K562 (cell line): ENCODE data around the gene KHSRP. TPM values are rescaled to one million over a fixed set of nuclear protein-coding genes. Genes with fewer than 3 reads are reported as not detected.

Experiments
- CBFA2T3 ChIP-seq: fragments of 450-650 bp; IDR thresholded peaks from 2 replicates; pipeline ENCODE4 v1.6.1; 2017
- DACH1 ChIP-seq: fragments of 450-650 bp; IDR thresholded peaks from 2 replicates; pipeline ENCODE4 v1.6.1; 2018; ENCODE audit not compliant: partially characterized antibody
- HDAC1 ChIP-seq, 2 experiments: fragments of 450-650 bp; IDR thresholded peaks; 2 replicates each; pipeline ENCODE4 v1.6.1; 2016 to 2017; ENCODE audit warnings: inconsistent platforms in 1 of 2, mild to moderate bottlenecking in 1 of 2, moderate library complexity in 1 of 2
- ZFX ChIP-seq: sonication (generic); formaldehyde crosslinking; IDR thresholded peaks from 2 replicates; pipeline ENCODE4 v1.8.0; 2022; ENCODE audit warnings: mild to moderate bottlenecking, missing genetic modification reagents, moderate library complexity
- ZNF212 ChIP-seq: fragments of 450-650 bp; formaldehyde crosslinking; IDR thresholded peaks from 2 replicates; pipeline ENCODE4 v1.4.0; 2020; ENCODE audit warnings: mild to moderate bottlenecking
- polyA plus RNA-seq, 8 experiments: library from polyadenylated mRNA; depleted of rRNA in 4 of 8; stranded (reverse) in 5 of 8; unstranded in 3 of 8; fragments of >200 nt; fragmentation: Nextera tagmentation in 2 of 8; fragmentation: Illumina TruSeq in 1 of 8; extraction: Ambion mirVana in 2 of 8; extraction: Trizol in 1 of 8; gene quantifications; 2 replicates each; pipeline versions ENCODE4 v1.2.1 to v1.2.3, GENCODE V29; 2011 to 2014; ENCODE audit warnings: inconsistent platforms in 1 of 8, missing spikeins in 1 of 8
- total RNA-seq, 7 experiments: library from RNA; depleted of rRNA in 6 of 7; stranded (reverse); fragments of >200 nt in 6 of 7; fragmentation: Illumina TruSeq in 2 of 7; extraction: Trizol in 2 of 7; gene quantifications; 2 replicates each; pipeline versions ENCODE4 v1.2.1 to v1.2.3, GENCODE V29; 2011 to 2021; ENCODE audit warnings: low replicate concordance in 1 of 7
- TF ChIP-seq, protein P1 (sequence below): sonication (generic); formaldehyde crosslinking; IDR thresholded peaks from 2 replicates; pipeline ENCODE4 v1.8.0; 2022; ENCODE audit warnings: mild to moderate bottlenecking, missing genetic modification reagents
- TF ChIP-seq, protein P2 (sequence below): sonication (generic); formaldehyde crosslinking; IDR thresholded peaks from 2 replicates; pipeline ENCODE4 v1.5.0; 2020; ENCODE audit warnings: missing genetic modification reagents
- TF ChIP-seq, protein P3 (sequence below): sonication (generic); formaldehyde crosslinking; IDR thresholded peaks from 2 replicates; pipeline ENCODE4 v1.8.0; 2022; ENCODE audit warnings: missing genetic modification reagents, mild to moderate bottlenecking, borderline replicate concordance

KHSRP gene
- total and polyA plus RNA-seq, 9 of the 15 experiments (the other 6 are each of a cell fraction or from before 2014, with no cell fraction given): 4.2 to 564 (median 139) TPM

DNA sequence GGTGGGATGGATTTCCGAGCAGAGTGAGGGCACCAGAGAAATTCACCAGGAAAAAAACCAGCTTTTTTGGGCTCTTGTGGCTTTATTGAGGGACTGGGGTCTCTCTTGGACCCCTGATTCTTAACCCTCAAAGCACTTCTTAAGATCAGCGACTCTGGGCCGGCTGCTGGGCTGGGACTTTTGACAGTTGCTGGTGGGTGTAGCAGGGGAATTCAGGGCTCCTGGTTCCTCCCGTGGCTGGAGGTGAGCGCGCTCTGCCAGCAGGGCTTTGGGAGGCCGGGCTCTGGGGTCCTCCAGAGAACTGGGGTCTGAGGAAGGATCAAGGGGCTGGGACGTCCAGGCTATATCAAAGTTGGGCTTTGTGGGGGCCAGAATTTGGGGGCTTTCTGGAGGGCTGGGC, 42.8 kb upstream of the KHSRP start (continued):
- TF ChIP-seq, protein P1, sequence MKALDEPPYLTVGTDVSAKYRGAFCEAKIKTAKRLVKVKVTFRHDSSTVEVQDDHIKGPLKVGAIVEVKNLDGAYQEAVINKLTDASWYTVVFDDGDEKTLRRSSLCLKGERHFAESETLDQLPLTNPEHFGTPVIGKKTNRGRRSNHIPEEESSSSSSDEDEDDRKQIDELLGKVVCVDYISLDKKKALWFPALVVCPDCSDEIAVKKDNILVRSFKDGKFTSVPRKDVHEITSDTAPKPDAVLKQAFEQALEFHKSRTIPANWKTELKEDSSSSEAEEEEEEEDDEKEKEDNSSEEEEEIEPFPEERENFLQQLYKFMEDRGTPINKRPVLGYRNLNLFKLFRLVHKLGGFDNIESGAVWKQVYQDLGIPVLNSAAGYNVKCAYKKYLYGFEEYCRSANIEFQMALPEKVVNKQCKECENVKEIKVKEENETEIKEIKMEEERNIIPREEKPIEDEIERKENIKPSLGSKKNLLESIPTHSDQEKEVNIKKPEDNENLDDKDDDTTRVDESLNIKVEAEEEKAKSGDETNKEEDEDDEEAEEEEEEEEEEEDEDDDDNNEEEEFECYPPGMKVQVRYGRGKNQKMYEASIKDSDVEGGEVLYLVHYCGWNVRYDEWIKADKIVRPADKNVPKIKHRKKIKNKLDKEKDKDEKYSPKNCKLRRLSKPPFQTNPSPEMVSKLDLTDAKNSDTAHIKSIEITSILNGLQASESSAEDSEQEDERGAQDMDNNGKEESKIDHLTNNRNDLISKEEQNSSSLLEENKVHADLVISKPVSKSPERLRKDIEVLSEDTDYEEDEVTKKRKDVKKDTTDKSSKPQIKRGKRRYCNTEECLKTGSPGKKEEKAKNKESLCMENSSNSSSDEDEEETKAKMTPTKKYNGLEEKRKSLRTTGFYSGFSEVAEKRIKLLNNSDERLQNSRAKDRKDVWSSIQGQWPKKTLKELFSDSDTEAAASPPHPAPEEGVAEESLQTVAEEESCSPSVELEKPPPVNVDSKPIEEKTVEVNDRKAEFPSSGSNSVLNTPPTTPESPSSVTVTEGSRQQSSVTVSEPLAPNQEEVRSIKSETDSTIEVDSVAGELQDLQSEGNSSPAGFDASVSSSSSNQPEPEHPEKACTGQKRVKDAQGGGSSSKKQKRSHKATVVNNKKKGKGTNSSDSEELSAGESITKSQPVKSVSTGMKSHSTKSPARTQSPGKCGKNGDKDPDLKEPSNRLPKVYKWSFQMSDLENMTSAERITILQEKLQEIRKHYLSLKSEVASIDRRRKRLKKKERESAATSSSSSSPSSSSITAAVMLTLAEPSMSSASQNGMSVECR (CRISPR knock-in tag): no peak
- TF ChIP-seq ZNF212 (CRISPR knock-in tag): no peak
- no peak for TF ChIP-seq HDAC1 (IDR thresholded peaks at IDR 0.05)
- no peak for TF ChIP-seq ZFX (CRISPR knock-in tag)
- TF ChIP-seq DACH1: no peak
- TF ChIP-seq, protein P2, sequence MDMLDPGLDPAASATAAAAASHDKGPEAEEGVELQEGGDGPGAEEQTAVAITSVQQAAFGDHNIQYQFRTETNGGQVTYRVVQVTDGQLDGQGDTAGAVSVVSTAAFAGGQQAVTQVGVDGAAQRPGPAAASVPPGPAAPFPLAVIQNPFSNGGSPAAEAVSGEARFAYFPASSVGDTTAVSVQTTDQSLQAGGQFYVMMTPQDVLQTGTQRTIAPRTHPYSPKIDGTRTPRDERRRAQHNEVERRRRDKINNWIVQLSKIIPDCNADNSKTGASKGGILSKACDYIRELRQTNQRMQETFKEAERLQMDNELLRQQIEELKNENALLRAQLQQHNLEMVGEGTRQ (CRISPR knock-in tag): no peak
- no peak for TF ChIP-seq CBFA2T3
- TF ChIP-seq, protein P3, sequence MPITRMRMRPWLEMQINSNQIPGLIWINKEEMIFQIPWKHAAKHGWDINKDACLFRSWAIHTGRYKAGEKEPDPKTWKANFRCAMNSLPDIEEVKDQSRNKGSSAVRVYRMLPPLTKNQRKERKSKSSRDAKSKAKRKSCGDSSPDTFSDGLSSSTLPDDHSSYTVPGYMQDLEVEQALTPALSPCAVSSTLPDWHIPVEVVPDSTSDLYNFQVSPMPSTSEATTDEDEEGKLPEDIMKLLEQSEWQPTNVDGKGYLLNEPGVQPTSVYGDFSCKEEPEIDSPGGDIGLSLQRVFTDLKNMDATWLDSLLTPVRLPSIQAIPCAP (CRISPR knock-in tag): no peak
